ENCODE results near the gene TBC1D3B. TPM values are rescaled to one million over a fixed set of nuclear protein-coding genes. Genes with fewer than 3 reads are reported as not detected.

TBC1D3B gene
- total RNA-seq, 1 experiment from 2014 or later, result 1.4 TPM

- no peaks in the 10 kb centered on the region for H3K4me1 ChIP-seq (ENCODE audit: insufficient read depth, low read length)
- H3K36me3 ChIP-seq (ENCODE audit: low read depth, low read length), result no peaks in the 10 kb centered on the region
- H3K9ac ChIP-seq (ENCODE audit: low read length), result no peak overlapping the region
- CTCF ChIA-PET, result no interaction called here
- no TSS peak for BruUV-seq (replicated peaks)
- no peak overlapping the region for H3K4me2 ChIP-seq (ENCODE audit: low read length)
- no peak overlapping the region for H2AFZ ChIP-seq (ENCODE audit: low read length)
- H3K79me2 ChIP-seq (ENCODE audit: low read length), result no peaks in the 10 kb centered on the region
- no peak overlapping the region for H3K4me3 ChIP-seq (ENCODE audit: low read length)
- 0 out of 2 replicates have a peak, but pooled peaks cover 12% of the 10 kb centered on the region for H3K27me3 ChIP-seq (ENCODE audit: low read length)
- H3F3A ChIP-seq (ENCODE audit: low read length, unreplicated experiment), result no peaks in the 10 kb centered on the region
- POLR2A ChIA-PET (ENCODE audit: unreplicated experiment), result no interaction called here
- no peak for DNase-seq
- H4K20me1 ChIP-seq (ENCODE audit: low read length), result no peaks in the 10 kb centered on the region
- no peaks in the 10 kb centered on the region for H3K9me2 ChIP-seq (replicated peaks; ENCODE audit: low read length)
- no peak overlapping the region for H3K27ac ChIP-seq (ENCODE audit: low read length)
- no peaks in the 10 kb centered on the region for H3K9me3 ChIP-seq (ENCODE audit: low read length)
- intact Hi-C loops (cut with micrococcal nuclease), result no loop called here
- TF ChIP-seq EZH2phosphoT487 (IDR thresholded peaks at IDR 0.05; ENCODE audit: borderline replicate concordance, low read length) (no peak), CTCF (conservative IDR thresholded peaks at IDR 0.05; ENCODE audit: low read depth, low read length) (no peak), EZH2 (IDR thresholded peaks at IDR 0.05; ENCODE audit: low read length, unreplicated experiment) (no peak)
- ATAC-seq, result no peak
Measured at GRCh38 chr17:36135465-36135864, 41.0 kb downstream of the TBC1D3B start.

- H3K27ac ChIP-seq (ENCODE audit: low read length), result no peak overlapping the region
- no peak for DNase-seq
- H3K4me2 ChIP-seq (ENCODE audit: low read length), result no peak overlapping the region
- H3K27me3 ChIP-seq (ENCODE audit: low read length), result 0 out of 2 replicates have a peak, but pooled peaks cover 12% of the 10 kb centered on the region
- no peak overlapping the region for H3K9ac ChIP-seq (ENCODE audit: low read length)
- no peak overlapping the region for H3K4me3 ChIP-seq (ENCODE audit: low read length)
- H4K20me1 ChIP-seq (ENCODE audit: low read length), result no peaks in the 10 kb centered on the region
- no peaks in the 10 kb centered on the region for H3K79me2 ChIP-seq (ENCODE audit: low read length)
- no peaks in the 10 kb centered on the region for H3K4me1 ChIP-seq (ENCODE audit: insufficient read depth, low read length)
- intact Hi-C loops (cut with micrococcal nuclease), result no loop called here
- CTCF ChIA-PET, result no interaction called here
- no peak overlapping the region for H2AFZ ChIP-seq (ENCODE audit: low read length)
- H3F3A ChIP-seq (ENCODE audit: low read length, unreplicated experiment), result no peaks in the 10 kb centered on the region
- POLR2A ChIA-PET (ENCODE audit: unreplicated experiment), result no interaction called here
- ATAC-seq, result no peak
- no TSS peak for BruUV-seq (replicated peaks)
- H3K9me3 ChIP-seq (ENCODE audit: low read length), result no peaks in the 10 kb centered on the region
- no peaks in the 10 kb centered on the region for H3K36me3 ChIP-seq (ENCODE audit: low read depth, low read length)
- H3K9me2 ChIP-seq (replicated peaks; ENCODE audit: low read length), result no peaks in the 10 kb centered on the region
- TF ChIP-seq EZH2phosphoT487 (IDR thresholded peaks at IDR 0.05; ENCODE audit: borderline replicate concordance, low read length) (no peak), EZH2 (IDR thresholded peaks at IDR 0.05; ENCODE audit: low read length, unreplicated experiment) (no peak), CTCF (conservative IDR thresholded peaks at IDR 0.05; ENCODE audit: low read depth, low read length) (no peak)
Measured at GRCh38 chr17:36133602-36134236, 42.7 kb downstream of the TBC1D3B start.

GRCh38 chr17:36132421-36132831 is 44.0 kb downstream of the TBC1D3B start:
- Histone ChIP-seq H3K4me3 (ENCODE audit: low read length) (no peak overlapping the region), H3K27me3 (ENCODE audit: low read length) (0 out of 2 replicates have a peak, but pooled peaks cover 12% of the 10 kb centered on the region), H3K27ac (ENCODE audit: low read length) (no peak overlapping the region), H3K9ac (ENCODE audit: low read length) (no peak overlapping the region), H4K20me1 (ENCODE audit: low read length) (no peaks in the 10 kb centered on the region), H3K9me3 (ENCODE audit: low read length) (no peaks in the 10 kb centered on the region), H3F3A (ENCODE audit: low read length, unreplicated experiment) (no peaks in the 10 kb centered on the region), H3K36me3 (ENCODE audit: low read depth, low read length) (no peaks in the 10 kb centered on the region), H3K9me2 (replicated peaks; ENCODE audit: low read length) (no peaks in the 10 kb centered on the region), H2AFZ (ENCODE audit: low read length) (no peak overlapping the region), H3K79me2 (ENCODE audit: low read length) (no peaks in the 10 kb centered on the region), H3K4me2 (ENCODE audit: low read length) (no peak overlapping the region), H3K4me1 (ENCODE audit: insufficient read depth, low read length) (no peaks in the 10 kb centered on the region)
- DNase-seq (no peak), ATAC-seq (no peak)
- CTCF ChIA-PET, result no interaction called here
- TF ChIP-seq CTCF (conservative IDR thresholded peaks at IDR 0.05; ENCODE audit: low read depth, low read length) (no peak), EZH2phosphoT487 (IDR thresholded peaks at IDR 0.05; ENCODE audit: borderline replicate concordance, low read length) (no peak), EZH2 (IDR thresholded peaks at IDR 0.05; ENCODE audit: low read length, unreplicated experiment) (no peak)
- no TSS peak for BruUV-seq (replicated peaks)
- intact Hi-C loops (cut with micrococcal nuclease), result no loop called here
- POLR2A ChIA-PET (ENCODE audit: unreplicated experiment), result no interaction called here

Measured in PC-3 (cell line).